GM19438 (cell line): ENCODE data around the gene KIAA1191.

Experiments used
- ATAC-seq: cut with Tn5 transposase; IDR thresholded peaks from one replicate; pipeline ENCODE4 v1.9.1; 2021; ENCODE audit warnings: low read depth; ENCODE audit not compliant: unreplicated experiment

The KIAA1191 gene

GRCh38 chr5:176366232-176366894 is 4.8 kb upstream of the KIAA1191 start:
- ATAC-seq, result no peak

DNA sequence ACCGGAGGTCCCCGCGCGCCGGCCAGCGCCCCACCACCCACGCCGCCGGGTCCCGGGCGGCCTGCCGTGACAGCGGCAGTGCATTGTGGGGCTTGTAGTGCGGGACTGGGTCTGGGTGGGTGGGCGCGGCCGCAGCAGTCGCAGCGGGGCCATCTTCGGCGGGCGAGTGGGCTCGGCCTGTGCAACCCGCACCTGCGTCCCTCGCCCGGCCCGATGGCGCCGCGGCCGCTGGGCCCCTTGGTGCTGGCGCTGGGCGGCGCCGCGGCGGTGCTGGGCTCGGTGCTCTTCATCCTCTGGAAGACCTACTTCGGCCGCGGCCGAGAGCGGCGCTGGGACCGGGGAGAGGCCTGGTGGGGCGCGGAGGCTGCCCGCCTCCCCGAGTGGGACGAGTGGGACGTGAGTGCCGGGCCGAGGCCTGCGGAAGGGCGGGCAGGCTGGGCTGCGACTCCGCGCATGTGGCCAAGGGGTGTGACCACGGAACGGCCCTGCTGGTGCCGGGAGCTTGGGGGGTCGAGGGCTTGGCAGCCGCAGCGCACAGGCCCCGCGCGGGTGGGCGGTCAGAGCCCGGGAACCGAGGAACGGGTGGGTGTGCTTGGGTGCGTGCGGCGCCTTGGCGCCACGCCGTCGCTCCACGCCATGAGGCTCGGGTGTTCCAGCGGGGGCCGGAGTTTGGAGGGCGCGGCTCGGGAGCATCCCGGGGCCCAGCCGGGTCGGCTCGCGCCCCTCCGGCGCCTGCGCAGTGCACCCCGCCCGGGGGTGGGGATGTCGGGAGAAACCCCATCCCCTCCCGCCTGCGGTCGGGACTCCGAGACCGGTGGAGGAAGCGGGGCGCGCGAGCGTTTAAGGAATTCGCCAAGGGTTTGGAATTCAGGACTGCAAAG is 4.0 kb upstream of the KIAA1191 start, which contains the start of gene ARL10:
TSS of gene ARL10 (plus strand) at position 137 of the 881 bp plus-strand sequence. CDS start at position 214, 77 bp downstream.
- no peak for ATAC-seq

- no peak for ATAC-seq
Observed at GRCh38 chr5:176364765-176365350, 3.3 kb upstream of the KIAA1191 start.

- ATAC-seq, result peak; percentile 10
Observed at GRCh38 chr5:176362233-176362490, 598 bp upstream of the KIAA1191 start.

DNA sequence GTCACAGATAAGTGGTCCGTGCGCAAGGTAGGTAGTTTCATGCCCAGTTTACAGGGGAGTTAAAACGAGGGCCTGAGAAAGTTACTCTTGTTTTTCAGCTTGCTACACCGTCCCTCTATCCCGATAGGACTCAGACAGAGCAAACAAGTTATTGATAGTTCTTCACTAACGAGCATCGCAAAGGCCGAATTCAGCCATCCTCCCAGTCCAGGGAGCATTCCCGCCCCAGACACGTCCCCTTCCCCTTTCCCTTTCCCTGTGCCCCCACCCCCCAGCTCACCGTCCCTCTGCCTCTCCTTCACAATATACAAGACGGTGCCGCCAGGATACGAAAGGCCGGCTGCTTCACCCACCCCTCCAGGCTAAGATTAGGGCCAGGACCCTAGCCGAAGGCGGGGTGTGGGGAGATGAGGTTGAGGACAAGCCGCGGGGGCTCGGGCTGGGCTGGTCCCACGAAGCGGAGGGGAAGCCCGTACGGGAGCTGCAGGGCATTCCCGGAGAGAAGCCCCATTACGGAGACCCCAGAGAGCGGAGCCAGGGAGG is 599 bp downstream of the KIAA1191 start:
- no peak for ATAC-seq

DNA sequence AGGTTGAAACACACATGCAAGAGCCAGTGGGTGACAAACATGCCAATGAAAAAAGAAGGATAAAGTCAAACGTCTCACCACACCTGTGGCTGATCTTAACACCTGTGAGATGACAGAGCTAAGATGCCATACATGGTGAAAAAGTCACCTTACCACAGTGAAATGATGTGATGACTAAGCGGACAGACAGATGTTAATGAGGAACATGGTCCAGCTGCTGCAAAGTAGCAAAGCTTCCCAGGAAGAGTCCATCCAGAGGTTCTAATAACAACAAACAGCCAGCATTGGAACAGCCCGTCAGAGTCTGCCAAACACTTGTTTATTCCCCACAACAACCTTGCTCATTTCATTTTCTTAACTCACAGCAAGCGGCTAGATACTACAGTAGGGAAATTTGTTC is 1.9 kb downstream of the KIAA1191 start:
- no peak for ATAC-seq

- ATAC-seq, result no peak
Observed at GRCh38 chr5:176356179-176356566, 5.4 kb downstream of the KIAA1191 start.

- ATAC-seq, result no peak
Observed at GRCh38 chr5:176355400-176356178, 6.0 kb downstream of the KIAA1191 start.

DNA sequence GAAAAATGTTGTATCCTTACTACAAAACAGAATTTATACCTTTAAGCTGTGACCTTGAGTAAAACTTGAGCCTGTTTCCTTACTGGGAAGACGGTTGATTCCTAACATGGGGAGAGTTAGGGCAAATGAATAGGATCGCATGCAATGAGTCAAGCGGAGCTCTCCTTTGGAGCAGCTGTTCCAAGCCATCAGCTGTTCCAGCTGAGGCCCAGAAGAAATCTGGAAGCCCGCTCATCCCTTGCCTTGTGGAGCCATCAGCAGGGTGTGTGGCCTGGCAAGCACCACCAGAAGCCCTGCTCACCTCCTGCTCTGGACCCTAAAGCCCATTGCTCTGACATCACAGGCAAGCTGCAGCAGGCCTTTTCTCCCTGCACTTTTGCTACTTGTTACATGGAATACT is 8.0 kb downstream of the KIAA1191 start:
- no peak for ATAC-seq

- ATAC-seq, result no peak
Observed at GRCh38 chr5:176352116-176352878, 9.3 kb downstream of the KIAA1191 start.

GRCh38 chr5:176350416-176350815 is 11.1 kb downstream of the KIAA1191 start:
- ATAC-seq, result no peak

DNA sequence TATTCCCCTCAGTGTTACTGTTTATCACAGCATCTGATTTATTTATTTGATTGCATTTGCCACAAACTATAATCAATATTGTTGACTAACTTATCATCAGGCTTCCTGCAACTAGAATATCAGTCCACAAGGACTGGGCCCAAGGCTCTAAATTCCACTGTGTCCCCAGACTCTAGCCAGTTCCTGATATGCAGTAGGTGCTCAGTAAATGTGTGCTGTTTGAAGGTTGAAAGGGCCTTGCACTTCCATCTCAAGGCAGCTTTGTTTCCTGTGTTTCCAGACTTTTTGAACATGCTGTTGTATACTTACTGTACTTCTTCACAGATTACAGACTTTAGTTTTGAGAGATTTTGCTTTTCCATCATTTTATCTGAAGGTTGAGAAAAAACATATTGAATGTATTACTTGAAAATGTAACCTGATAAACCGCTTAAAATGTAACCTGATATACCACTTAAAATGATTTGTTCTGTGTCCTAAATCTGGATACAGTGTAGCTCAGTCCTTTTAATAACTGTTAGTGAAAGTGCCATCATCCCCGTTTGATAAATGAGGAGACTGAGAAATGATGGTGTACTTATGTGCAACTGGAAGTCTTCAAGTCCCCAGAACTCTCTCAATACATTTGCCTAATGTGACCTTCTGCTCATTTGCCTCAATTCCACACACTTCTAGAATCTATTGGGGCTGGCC is 18.7 kb downstream of the KIAA1191 start:
- no peak for ATAC-seq

GRCh38 chr5:176342158-176342483 is 19.4 kb downstream of the KIAA1191 start:
- no peak for ATAC-seq

- ATAC-seq, result no peak
Observed at GRCh38 chr5:176341325-176342157, 20.0 kb downstream of the KIAA1191 start.

- no peak for ATAC-seq
Observed at GRCh38 chr5:176339304-176339703, 22.3 kb downstream of the KIAA1191 start.

GRCh38 chr5:176337913-176338312 is 23.7 kb downstream of the KIAA1191 start:
- ATAC-seq, result no peak

DNA sequence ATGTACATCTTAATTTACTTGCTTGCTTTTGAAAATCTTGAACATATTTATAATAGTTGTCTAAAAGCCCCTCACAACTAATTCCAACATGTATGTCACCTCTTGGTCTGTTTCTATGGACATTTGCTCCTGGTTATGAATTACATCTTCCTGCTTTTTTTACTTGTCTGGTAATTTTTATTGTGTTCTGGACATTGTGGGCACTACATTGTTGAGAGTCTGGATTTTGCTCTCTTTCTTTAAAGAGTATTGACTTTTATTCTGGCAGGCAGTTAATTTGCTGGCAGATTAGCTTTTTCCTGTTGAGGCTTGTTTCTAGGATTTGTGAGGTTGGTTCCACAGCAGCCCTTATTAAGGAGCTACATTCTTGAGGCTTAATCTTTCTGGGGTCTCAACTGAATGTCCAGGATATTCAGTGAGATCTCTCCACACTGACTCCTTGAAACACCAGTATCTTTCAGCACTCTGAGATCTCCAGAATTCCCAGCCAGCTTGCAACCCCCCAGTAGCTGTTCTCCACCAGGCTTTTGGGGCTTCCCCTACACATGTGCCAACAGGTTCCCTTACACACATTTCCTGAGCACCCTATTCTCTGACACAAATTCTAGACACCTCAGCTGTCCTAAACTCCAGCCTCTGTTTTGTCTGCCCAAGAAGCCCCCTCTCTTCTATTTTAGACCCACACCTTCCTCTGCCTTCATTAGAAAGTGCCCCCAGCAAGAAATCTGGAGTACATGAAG is 27.4 kb downstream of the KIAA1191 start:
- ATAC-seq, result no peak

DNA sequence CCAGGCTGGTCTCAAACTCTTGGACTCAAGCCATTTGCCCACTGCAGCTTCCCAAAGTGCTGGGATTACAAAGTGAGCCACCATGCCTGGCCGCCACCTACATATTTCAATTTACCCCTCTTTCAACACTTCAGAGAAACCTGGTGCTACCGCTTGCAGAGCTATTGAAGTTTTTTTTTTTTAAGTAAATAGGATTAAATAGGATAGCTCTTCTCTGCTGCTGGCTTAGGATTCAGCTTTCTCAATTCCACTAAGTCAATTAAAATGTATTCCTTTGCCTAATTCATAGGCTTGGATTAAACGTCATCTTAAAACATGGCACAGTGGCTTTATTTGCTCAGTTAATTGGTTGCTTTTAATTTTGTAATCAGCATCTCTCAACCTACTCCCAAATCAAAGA is 41.0 kb downstream of the KIAA1191 start:
- ATAC-seq, result no peak
